DND-41 (cell line): Measurements from ENCODE around the gene FXYD3.
A peak's percentile ranks its signal among the peaks of the same experiment; 100 is the strongest.

ENCODE experiments used
- ATAC-seq: fragments of 200-7000 bp; cut with Tn5 transposase; 3 replicates; pipeline ENCODE4 v1.9.1; 2021; ENCODE audit warnings: low read depth; ENCODE audit not compliant: insufficient read depth
- DNase-seq: peaks from one replicate; pipeline ENCODE4 v3.0.0-alpha.2; 2020
- H2AFZ ChIP-seq: 2 replicates; pipeline ENCODE4 v1.6.0; 2012; ENCODE audit warnings: low read depth, low read length
- H3K27ac ChIP-seq: 2 replicates; pipeline ENCODE4 v1.5.1; 2012; ENCODE audit warnings: low read length, inconsistent platforms
- H3K27me3 ChIP-seq: fragments of 200-600 bp; sonication (generic); 2 replicates; pipeline ENCODE4 v1.6.0; 2012; ENCODE audit warnings: low read length, mild to moderate bottlenecking, inconsistent platforms; ENCODE audit not compliant: insufficient read depth, poor library complexity
- H3K36me3 ChIP-seq: 2 replicates; pipeline ENCODE4 v1.5.1; 2012; ENCODE audit warnings: low read length, inconsistent platforms; ENCODE audit not compliant: insufficient read depth
- H3K4me1 ChIP-seq: 2 replicates; pipeline ENCODE4 v1.5.1; 2012; ENCODE audit warnings: mild to moderate bottlenecking, low read length; ENCODE audit not compliant: insufficient read depth
- H3K4me2 ChIP-seq: 2 replicates; pipeline ENCODE4 v1.6.0; 2012; ENCODE audit warnings: mild to moderate bottlenecking, moderate library complexity, low read length, inconsistent platforms; ENCODE audit not compliant: insufficient read depth
- H3K4me3 ChIP-seq, 2 experiments: fragments of 200-600 bp in 1 of 2; shearing (Covaris generic) in 1 of 2; 2 replicates each; pipeline ENCODE4 v1.5.1; 2012 to 2016; ENCODE audit warnings: inconsistent platforms in 2 of 2, low read length in 2 of 2, mild to moderate bottlenecking in 2 of 2, low read depth in 1 of 2, moderate library complexity in 1 of 2
- H3K79me2 ChIP-seq: 2 replicates; pipeline ENCODE4 v1.6.0; 2012; ENCODE audit warnings: low read length, inconsistent platforms; ENCODE audit not compliant: insufficient read depth
- H3K9ac ChIP-seq: 2 replicates; pipeline ENCODE4 v1.6.0; 2012; ENCODE audit warnings: low read depth, mild to moderate bottlenecking, inconsistent platforms, low read length, moderate library complexity
- H3K9me3 ChIP-seq: 2 replicates; pipeline ENCODE4 v1.5.1; 2012; ENCODE audit warnings: low read length, moderate library complexity, mild to moderate bottlenecking, inconsistent platforms; ENCODE audit not compliant: insufficient read depth, severe bottlenecking
- H4K20me1 ChIP-seq: 2 replicates; pipeline ENCODE4 v1.6.0; 2012; ENCODE audit warnings: low read length; ENCODE audit not compliant: insufficient read depth
- CTCF ChIP-seq: IDR thresholded peaks from 2 replicates; pipeline ENCODE4 v1.5.1; 2012; ENCODE audit warnings: borderline replicate concordance, low read length, moderate library complexity, mild to moderate bottlenecking; ENCODE audit not compliant: poor library complexity, severe bottlenecking; ENCODE audit errors: extremely low read depth
- EZH2 ChIP-seq: IDR thresholded peaks from 3 replicates; pipeline ENCODE4 v1.6.1; 2012; ENCODE audit warnings: borderline replicate concordance, low read depth, mild to moderate bottlenecking, moderate library complexity, low read length, inconsistent platforms; ENCODE audit not compliant: severe bottlenecking

Gene FXYD3

GRCh38 chr19:35140207-35140961, 24.8 kb downstream of the FXYD3 start:
- Histone ChIP-seq H3K27ac (no peak overlapping the region), H2AFZ (no peak overlapping the region; the same call in 1 of the 2 replicates), H3K79me2 (no peaks in the 10 kb centered on the region), H3K9me3 (no peaks in the 10 kb centered on the region), H3K9ac (no peak overlapping the region), H3K27me3 (peaks cover 3% of the 10 kb centered on the region), H3K4me3 (no peak overlapping the region), H3K4me2 (peak overlapping the region; percentile 44), H4K20me1 (peaks cover 9% of the 10 kb centered on the region; the same call in 1 of the 2 replicates), H3K36me3 (no peaks in the 10 kb centered on the region), H3K4me1 (peaks cover 11% of the 10 kb centered on the region)
- ATAC-seq (no peak), DNase-seq (no peak)
- TF ChIP-seq EZH2 = no peak
- TF ChIP-seq CTCF = no peak

GRCh38 chr19:35140962-35141836, 25.6 kb downstream of the FXYD3 start:
- peak; percentile 90 for ATAC-seq

GRCh38 chr19:35141837-35142605, 26.4 kb downstream of the FXYD3 start:
- Histone ChIP-seq H3K79me2 (no peaks in the 10 kb centered on the region), H3K36me3 (no peaks in the 10 kb centered on the region), H3K27ac (no peak overlapping the region), H3K4me2 (no peak overlapping the region), H3K27me3 (peaks cover 3% of the 10 kb centered on the region), H3K9ac (no peak overlapping the region), H3K4me3 (no peak overlapping the region), H3K4me1 (peaks cover 11% of the 10 kb centered on the region), H4K20me1 (peaks cover 9% of the 10 kb centered on the region; the same call in 1 of the 2 replicates), H2AFZ (no peak overlapping the region), H3K9me3 (no peaks in the 10 kb centered on the region)
- ATAC-seq (no peak), DNase-seq (no peak)
- TF ChIP-seq CTCF (no peak), EZH2 (no peak)

More at GRCh38 chr19:35140962-35141836, 25.6 kb downstream of the FXYD3 start:
- no peaks in the 10 kb centered on the region for H3K79me2 ChIP-seq
- H2AFZ ChIP-seq = peak overlapping the region; percentile 50; the same call in 1 of the 2 replicates
- H4K20me1 ChIP-seq = peaks cover 9% of the 10 kb centered on the region; the same call in 1 of the 2 replicates
- H3K9me3 ChIP-seq = no peaks in the 10 kb centered on the region
- H3K27ac ChIP-seq = no peak overlapping the region
- peak overlapping the region; percentile 49 for H3K4me2 ChIP-seq
- peak; percentile 92 for DNase-seq
- TF ChIP-seq CTCF (peak; percentile 67), EZH2 (no peak)
- peaks cover 11% of the 10 kb centered on the region for H3K4me1 ChIP-seq
- H3K4me3 ChIP-seq = no peak overlapping the region
- H3K27me3 ChIP-seq = peaks cover 3% of the 10 kb centered on the region
- no peaks in the 10 kb centered on the region for H3K36me3 ChIP-seq
- no peak overlapping the region for H3K9ac ChIP-seq
